Kidney epithelial cell (primary cell): ENCODE measurements around the gene GALE. TPM values are rescaled to one million over a fixed set of nuclear protein-coding genes. Genes with fewer than 3 reads are reported as not detected.
A peak's percentile ranks its signal among the peaks of the same experiment; 100 is the strongest.

Experiments used
- DNase-seq: peaks from one replicate; pipeline ENCODE4 v3.0.0-alpha.2; 2010; ENCODE audit warnings: low read depth
- H3K27me3 ChIP-seq: 2 replicates; pipeline ENCODE4 v1.6.0; 2011; ENCODE audit warnings: low read length; ENCODE audit not compliant: control insufficient read depth, insufficient read depth
- H3K36me3 ChIP-seq: 2 replicates; pipeline ENCODE4 v1.5.1; 2011; ENCODE audit warnings: low read length; ENCODE audit not compliant: control insufficient read depth, insufficient read depth
- H3K4me3 ChIP-seq: 2 replicates; pipeline ENCODE4 v1.5.1; 2011; ENCODE audit warnings: low read depth, mild to moderate bottlenecking, control low read depth, low read length
- total RNA-seq: library from RNA; depleted of rRNA; stranded (reverse); fragments of >200 nt; gene quantifications from 2 replicates; pipeline ENCODE4 v1.2.3, GENCODE V29; 2015
- TF ChIP-seq, protein P1 (sequence below): IDR thresholded peaks from 2 replicates; pipeline ENCODE4 v1.5.1; 2011; ENCODE audit warnings: mild to moderate bottlenecking, moderate library complexity, low read length, control low read depth, inconsistent platforms; ENCODE audit not compliant: insufficient read depth, poor library complexity, severe bottlenecking

The GALE gene
- total RNA-seq, 1 donor from 2014 or later: 158 TPM

GRCh38 chr1:23793861-23794731 lies 6.5 kb downstream of the GALE start:
- peaks cover 5% of the 10 kb centered on the region for H3K36me3 ChIP-seq
- TF ChIP-seq, protein P1, sequence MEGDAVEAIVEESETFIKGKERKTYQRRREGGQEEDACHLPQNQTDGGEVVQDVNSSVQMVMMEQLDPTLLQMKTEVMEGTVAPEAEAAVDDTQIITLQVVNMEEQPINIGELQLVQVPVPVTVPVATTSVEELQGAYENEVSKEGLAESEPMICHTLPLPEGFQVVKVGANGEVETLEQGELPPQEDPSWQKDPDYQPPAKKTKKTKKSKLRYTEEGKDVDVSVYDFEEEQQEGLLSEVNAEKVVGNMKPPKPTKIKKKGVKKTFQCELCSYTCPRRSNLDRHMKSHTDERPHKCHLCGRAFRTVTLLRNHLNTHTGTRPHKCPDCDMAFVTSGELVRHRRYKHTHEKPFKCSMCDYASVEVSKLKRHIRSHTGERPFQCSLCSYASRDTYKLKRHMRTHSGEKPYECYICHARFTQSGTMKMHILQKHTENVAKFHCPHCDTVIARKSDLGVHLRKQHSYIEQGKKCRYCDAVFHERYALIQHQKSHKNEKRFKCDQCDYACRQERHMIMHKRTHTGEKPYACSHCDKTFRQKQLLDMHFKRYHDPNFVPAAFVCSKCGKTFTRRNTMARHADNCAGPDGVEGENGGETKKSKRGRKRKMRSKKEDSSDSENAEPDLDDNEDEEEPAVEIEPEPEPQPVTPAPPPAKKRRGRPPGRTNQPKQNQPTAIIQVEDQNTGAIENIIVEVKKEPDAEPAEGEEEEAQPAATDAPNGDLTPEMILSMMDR: no peak
- no peaks in the 10 kb centered on the region for H3K27me3 ChIP-seq
- H3K4me3 ChIP-seq: no peak overlapping the region
- no peak for DNase-seq

DNA sequence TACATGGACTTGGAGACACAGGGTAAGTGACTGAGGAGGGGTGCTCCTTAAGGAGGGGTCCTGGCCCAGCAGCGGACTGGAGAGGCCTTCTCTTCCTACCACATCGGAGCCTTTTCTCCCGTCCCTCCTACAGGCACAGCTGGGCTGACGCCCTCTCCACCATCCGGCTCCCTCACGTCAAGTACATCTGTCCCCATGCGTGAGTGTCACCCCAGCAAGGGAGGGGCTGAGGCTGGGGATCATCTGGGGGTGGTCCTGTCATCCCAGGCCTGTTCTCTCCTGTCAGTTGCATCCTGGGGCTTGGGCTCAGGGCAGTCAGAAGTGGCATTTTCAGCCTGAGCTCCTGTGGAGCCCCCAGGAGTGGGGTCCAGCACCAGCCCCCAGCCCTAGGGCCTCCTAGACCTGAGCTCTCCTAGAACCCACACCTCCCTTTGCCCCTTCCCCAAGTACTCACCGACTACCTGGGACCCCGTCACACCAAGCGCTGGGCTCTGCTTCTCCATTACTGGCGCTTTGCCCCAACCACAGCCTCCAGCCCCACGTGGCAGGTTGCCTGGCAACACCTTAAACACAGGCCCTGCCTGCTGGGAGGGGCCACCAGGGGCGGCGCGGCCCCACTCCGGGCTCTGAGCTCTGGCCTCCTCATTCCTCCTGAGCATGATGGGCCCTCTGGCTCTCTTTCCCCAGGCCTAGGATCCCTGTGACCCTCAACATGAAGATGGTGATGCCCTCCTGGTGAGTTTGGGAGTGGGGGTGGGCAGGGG lies 7.4 kb downstream of the GALE start:
- H3K36me3 ChIP-seq: peaks cover 5% of the 10 kb centered on the region
- H3K4me3 ChIP-seq: no peak overlapping the region
- DNase-seq: no peak
- no peaks in the 10 kb centered on the region for H3K27me3 ChIP-seq
- TF ChIP-seq, protein P1: no peak

GRCh38 chr1:23792151-23792945 lies 8.2 kb downstream of the GALE start:
- no peak for DNase-seq
- TF ChIP-seq, protein P1: no peak
- Histone ChIP-seq H3K27me3 (no peaks in the 10 kb centered on the region), H3K36me3 (peaks cover 6% of the 10 kb centered on the region), H3K4me3 (peak overlapping the region; percentile 90)

DNA sequence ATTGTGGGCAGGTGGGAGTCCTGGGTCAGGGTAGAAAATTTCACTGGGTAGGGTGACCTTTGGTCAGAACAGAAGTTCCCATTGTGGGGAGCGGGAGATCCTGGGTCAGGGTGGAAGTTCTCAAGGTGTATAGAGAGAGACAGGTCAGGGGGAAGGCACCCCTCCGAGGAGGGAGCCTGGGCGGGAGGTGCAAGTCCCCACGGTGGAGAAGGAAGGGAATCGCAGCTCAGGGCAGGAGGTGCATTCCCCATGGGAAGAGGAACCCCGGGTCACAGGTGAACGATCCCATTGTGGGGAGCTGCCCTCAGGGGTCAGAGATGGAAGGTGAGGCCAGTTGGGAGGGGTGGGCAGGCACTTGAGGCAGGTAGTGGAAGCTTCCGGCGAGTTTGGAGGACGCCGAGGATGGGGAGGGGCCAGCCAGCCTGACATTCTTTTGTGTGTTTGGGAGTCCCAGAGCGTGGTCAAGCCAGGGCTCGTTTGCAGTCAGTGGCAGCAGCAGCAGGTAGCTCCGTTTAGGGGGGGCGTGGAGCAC lies 9.0 kb downstream of the GALE start:
- Histone ChIP-seq H3K27me3 (no peaks in the 10 kb centered on the region), H3K4me3 (peak overlapping the region; percentile 90), H3K36me3 (peaks cover 4% of the 10 kb centered on the region)
- TF ChIP-seq, protein P1: no peak
- no peak for DNase-seq

DNA sequence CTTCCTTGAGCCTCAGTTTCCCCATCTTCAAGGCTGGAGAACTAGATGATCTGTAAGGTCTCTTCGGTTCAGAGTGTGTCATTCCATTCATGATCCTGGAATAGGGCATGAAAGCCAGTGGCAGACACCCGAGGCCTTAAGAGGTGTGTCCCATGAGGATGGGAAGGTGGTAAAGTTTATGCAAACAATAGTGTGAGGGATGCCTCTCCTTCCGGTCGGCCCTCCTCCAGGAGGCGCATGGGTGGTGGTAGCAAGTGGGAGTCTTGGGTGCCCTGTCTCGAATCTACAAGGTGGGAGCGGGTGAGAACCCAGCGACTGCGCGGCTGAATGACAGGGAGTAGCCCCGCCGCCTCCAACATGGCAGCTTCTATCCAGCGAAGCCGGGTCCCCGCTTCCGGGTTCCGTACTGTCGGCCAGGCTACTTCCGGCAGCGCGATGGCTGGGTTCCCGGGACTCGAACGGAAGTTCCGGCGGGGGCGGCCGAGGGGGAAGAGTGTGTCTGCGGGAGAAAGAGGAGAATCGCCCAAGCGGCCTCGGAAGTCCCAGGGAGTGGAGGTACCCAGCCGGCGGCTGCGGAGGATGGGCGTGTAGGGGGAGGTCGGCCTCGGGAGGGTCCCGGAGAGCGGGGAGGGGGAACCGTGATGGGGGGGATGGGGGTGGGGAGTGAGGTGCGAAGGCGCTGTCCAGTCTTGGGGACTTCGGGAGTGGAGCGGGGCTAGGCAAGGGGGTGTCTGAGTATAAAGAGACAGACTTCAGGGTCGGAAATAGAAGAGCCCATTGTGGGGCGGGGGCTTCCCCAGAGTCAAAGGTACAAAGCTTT lies 9.6 kb downstream of the GALE start, which contains the start of gene LYPLA2:
Gene LYPLA2 (plus strand): TSS at position 450 of the 820 bp plus-strand sequence. CDS start 1,538 bp downstream, outside the sequence.
- DNase-seq: no peak
- H3K27me3 ChIP-seq: no peaks in the 10 kb centered on the region
- peaks cover 6% of the 10 kb centered on the region for H3K36me3 ChIP-seq
- TF ChIP-seq, protein P1: no peak
- H3K4me3 ChIP-seq: peak within 1 kb of the TSS; percentile 90
